ENCODE data around the gene TMEM163. TPM values are rescaled to one million over a fixed set of nuclear protein-coding genes. Genes with fewer than 3 reads are reported as not detected.

The TMEM163 gene
- total RNA-seq, 4 donors from 2014 or later = 0.42 to 1.3 (median 1.1) TPM

DNA sequence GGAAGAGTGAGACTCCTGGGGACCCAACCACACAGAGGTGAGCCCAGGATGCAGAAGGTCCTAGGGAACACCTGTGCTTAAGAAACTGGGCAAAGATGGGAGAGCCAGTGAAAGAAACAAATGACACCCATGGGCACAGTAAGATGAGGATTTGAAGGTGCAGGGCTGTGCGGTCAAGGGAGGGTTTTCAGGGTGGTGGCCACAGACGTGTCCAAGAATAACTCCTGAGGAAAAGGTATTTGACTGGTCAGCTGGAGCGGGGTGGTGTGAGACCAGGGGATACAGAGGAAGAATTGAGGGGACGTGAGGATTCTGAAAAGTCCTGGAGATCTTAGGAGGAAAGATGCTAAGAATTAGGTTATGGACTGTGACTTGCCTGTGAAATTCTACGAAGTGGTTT is 142.9 kb downstream of the TMEM163 start:
- 78% methylated on average over 5 of the region's 5 CpGs for WGBS
- H3K4me1 ChIP-seq = no peaks in the 10 kb centered on the region
- TF ChIP-seq EP300 (IDR thresholded peaks at IDR 0.05) (no peak), POLR2A (IDR thresholded peaks at IDR 0.05; ENCODE audit: low read depth) (no peak), POLR2AphosphoS5 (IDR thresholded peaks at IDR 0.05) (no peak)
- TF ChIP-seq, protein P1, sequence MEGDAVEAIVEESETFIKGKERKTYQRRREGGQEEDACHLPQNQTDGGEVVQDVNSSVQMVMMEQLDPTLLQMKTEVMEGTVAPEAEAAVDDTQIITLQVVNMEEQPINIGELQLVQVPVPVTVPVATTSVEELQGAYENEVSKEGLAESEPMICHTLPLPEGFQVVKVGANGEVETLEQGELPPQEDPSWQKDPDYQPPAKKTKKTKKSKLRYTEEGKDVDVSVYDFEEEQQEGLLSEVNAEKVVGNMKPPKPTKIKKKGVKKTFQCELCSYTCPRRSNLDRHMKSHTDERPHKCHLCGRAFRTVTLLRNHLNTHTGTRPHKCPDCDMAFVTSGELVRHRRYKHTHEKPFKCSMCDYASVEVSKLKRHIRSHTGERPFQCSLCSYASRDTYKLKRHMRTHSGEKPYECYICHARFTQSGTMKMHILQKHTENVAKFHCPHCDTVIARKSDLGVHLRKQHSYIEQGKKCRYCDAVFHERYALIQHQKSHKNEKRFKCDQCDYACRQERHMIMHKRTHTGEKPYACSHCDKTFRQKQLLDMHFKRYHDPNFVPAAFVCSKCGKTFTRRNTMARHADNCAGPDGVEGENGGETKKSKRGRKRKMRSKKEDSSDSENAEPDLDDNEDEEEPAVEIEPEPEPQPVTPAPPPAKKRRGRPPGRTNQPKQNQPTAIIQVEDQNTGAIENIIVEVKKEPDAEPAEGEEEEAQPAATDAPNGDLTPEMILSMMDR (IDR thresholded peaks at IDR 0.05) = no peak
- no peak for DNase-seq (ENCODE audit: extremely low spot score)
- intact Hi-C loops (cut with DNase I) = no loop called here
- no peaks in the 10 kb centered on the region for H3K9me3 ChIP-seq
- no peak overlapping the region for H3K27ac ChIP-seq (replicated peaks in 1 of 4)
- H3K27me3 ChIP-seq = no peaks in the 10 kb centered on the region
- no peak overlapping the region for H3K4me3 ChIP-seq
- no peaks in the 10 kb centered on the region for H3K36me3 ChIP-seq

DNA sequence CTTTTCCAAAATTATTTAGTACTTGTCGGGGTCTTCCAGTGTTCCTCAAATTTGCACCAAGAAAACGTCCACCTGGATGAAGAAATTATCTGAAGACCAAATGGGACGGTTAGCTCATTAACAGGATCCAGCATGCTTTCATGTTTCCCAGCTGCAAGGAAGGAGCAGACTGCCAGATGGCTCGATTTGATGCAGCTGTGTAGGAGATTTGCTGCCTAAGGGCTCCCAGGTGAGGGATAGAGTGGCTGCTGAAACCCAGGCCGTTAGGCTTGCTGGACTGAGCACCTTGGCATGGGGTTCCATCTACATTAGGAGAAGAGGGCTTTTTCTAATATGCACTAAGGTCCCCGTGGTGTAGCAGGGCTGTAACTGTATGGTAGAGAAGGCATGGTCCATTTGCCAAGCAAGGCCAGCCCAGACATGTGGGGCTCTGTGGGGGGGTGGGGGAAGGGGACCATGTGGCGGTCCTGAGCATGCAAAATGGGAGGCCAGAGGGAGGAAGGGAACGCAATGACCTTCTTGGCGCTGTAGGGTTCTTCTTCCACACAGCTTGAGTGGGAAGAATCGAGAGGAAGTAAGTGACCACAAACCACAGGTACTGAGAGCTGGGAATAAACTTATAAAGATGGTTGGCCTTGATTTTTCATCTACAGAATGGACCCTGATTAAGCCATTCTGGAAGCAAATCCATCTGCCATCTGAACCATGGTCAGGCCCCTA is 144.0 kb downstream of the TMEM163 start:
- H3K4me3 ChIP-seq = no peak overlapping the region
- H3K36me3 ChIP-seq = no peaks in the 10 kb centered on the region
- no peaks in the 10 kb centered on the region for H3K9me3 ChIP-seq
- TF ChIP-seq POLR2A (IDR thresholded peaks at IDR 0.05; ENCODE audit: low read depth) (no peak), POLR2AphosphoS5 (IDR thresholded peaks at IDR 0.05) (no peak), EP300 (IDR thresholded peaks at IDR 0.05) (no peak)
- TF ChIP-seq, protein P1 (IDR thresholded peaks at IDR 0.05) = no peak
- DNase-seq (ENCODE audit: extremely low spot score) = no peak
- H3K27ac ChIP-seq (replicated peaks in 1 of 4) = no peak overlapping the region
- 76% methylated on average over 10 of the region's 10 CpGs for WGBS
- intact Hi-C loops (cut with DNase I) = no loop called here
- H3K4me1 ChIP-seq = no peaks in the 10 kb centered on the region
- no peaks in the 10 kb centered on the region for H3K27me3 ChIP-seq

DNA sequence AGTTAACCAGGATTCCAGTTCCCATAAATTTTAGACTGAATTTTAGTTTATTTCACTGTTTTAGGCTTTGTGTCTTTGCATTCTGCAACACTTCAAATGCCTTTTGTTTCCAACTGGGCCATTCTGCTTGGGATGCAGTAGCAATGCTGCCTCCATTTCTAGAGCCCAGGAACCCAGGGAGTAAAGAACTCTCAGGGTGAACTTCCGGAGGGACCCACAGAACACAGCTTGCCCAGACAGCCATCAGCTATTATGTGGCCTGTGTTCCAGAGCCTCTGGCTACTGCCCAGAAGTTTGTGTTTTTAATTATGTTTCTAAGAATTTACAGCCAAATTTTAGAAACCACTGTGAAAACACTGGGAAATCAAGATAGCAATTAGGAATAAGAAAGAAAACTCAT is 145.1 kb downstream of the TMEM163 start:
- Histone ChIP-seq H3K9me3 (no peaks in the 10 kb centered on the region), H3K4me3 (no peak overlapping the region), H3K36me3 (no peaks in the 10 kb centered on the region), H3K4me1 (no peaks in the 10 kb centered on the region), H3K27ac (replicated peaks in 1 of 4) (no peak overlapping the region), H3K27me3 (no peaks in the 10 kb centered on the region)
- no peak for DNase-seq (ENCODE audit: extremely low spot score)
- no peak for TF ChIP-seq EP300 (IDR thresholded peaks at IDR 0.05)
- TF ChIP-seq, protein P1 (IDR thresholded peaks at IDR 0.05) = no peak
- TF ChIP-seq POLR2AphosphoS5 (IDR thresholded peaks at IDR 0.05) = no peak
- no peak for TF ChIP-seq POLR2A (IDR thresholded peaks at IDR 0.05; ENCODE audit: low read depth)
- intact Hi-C loops (cut with DNase I) = no loop called here
- 92% methylated on average over 1 of the region's 1 CpG for WGBS

DNA sequence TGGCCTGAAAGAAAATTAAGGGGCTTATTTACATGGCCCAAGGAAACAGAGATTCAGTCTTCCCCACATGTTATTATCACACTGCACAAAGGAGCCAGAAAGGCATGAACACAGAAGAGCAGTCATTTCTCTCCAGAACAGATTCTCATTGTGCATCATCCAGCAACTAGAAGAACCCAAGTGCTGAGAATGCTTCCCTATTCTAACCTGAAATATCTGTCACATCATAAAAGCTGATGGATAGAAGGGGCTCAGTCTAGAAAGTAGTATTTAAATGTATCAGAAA is 145.8 kb downstream of the TMEM163 start:
- no peaks in the 10 kb centered on the region for H3K27me3 ChIP-seq
- no peak for TF ChIP-seq POLR2AphosphoS5 (IDR thresholded peaks at IDR 0.05)
- no peak for TF ChIP-seq EP300 (IDR thresholded peaks at IDR 0.05)
- no peak for TF ChIP-seq POLR2A (IDR thresholded peaks at IDR 0.05; ENCODE audit: low read depth)
- TF ChIP-seq, protein P1 (IDR thresholded peaks at IDR 0.05) = no peak

More for the DNA sequence above, 145.8 kb downstream of the TMEM163 start:
- H3K4me3 ChIP-seq = no peak overlapping the region
- no peaks in the 10 kb centered on the region for H3K4me1 ChIP-seq
- no peaks in the 10 kb centered on the region for H3K36me3 ChIP-seq
- DNase-seq (ENCODE audit: extremely low spot score) = no peak
- no peak overlapping the region for H3K27ac ChIP-seq (replicated peaks in 1 of 4)
- intact Hi-C loops (cut with DNase I) = no loop called here
- no peaks in the 10 kb centered on the region for H3K9me3 ChIP-seq

All from esophagus muscularis mucosa (tissue), 4 donors.